Mammary epithelial cell (primary cell): ENCODE results near the gene LYRM2.
"Not testable (repeated sequence)": the region's sequence is repeated elsewhere in the genome, so short reads cannot be mapped to it uniquely, and the experiment has no call there.

Experiments used
- CTCF ChIP-seq, 2 donors: IDR thresholded peaks in 1 of 2; conservative IDR thresholded peaks in 1 of 2; 2 replicates each; pipeline ENCODE4 v1.5.1; 2011 to 2012; ENCODE audit warnings: inconsistent platforms in 2 of 2, low read length in 2 of 2, mild to moderate bottlenecking in 2 of 2, control low read depth in 1 of 2, low read depth in 1 of 2; ENCODE audit not compliant: insufficient read depth in 1 of 2; ENCODE audit errors: extremely low read depth in 1 of 2
- EZH2 ChIP-seq: IDR thresholded peaks from 2 replicates; pipeline ENCODE4 v1.6.1; 2012; ENCODE audit warnings: low read length, inconsistent platforms, borderline replicate concordance

- TF ChIP-seq CTCF (conservative IDR thresholded peaks at IDR 0.05 in 1 of 2, IDR thresholded peaks at IDR 0.05 in 1 of 2; ENCODE audit: extremely low read depth in 1 of 2, insufficient read depth in 1 of 2, low read depth in 1 of 2, low read length in 2 of 2); EZH2: not testable (repeated sequence)
These were observed 3.0 kb upstream of the LYRM2 start for GRCh38 chr6:89641581-89641980.
